ENCODE measurements around the gene TESK1.

TESK1 gene

GRCh38 chr9:35649431-35650340 lies 44.6 kb downstream of the TESK1 start:
- DNase-seq = peak; percentile 70

- DNase-seq = peak; percentile 65
Measured at GRCh38 chr9:35650341-35651158, 45.5 kb downstream of the TESK1 start, which contains the start of gene SIT1. SIT1 (minus strand) TSS chr9:35650931; CDS start chr9:35650853, 78 bp downstream.

- DNase-seq = no peak
Measured at GRCh38 chr9:35651956-35652828, 47.1 kb downstream of the TESK1 start.

GRCh38 chr9:35652829-35653209 lies 47.8 kb downstream of the TESK1 start:
- DNase-seq = no peak

- no peak for DNase-seq
Measured at GRCh38 chr9:35653611-35654010, 48.5 kb downstream of the TESK1 start.

DNA sequence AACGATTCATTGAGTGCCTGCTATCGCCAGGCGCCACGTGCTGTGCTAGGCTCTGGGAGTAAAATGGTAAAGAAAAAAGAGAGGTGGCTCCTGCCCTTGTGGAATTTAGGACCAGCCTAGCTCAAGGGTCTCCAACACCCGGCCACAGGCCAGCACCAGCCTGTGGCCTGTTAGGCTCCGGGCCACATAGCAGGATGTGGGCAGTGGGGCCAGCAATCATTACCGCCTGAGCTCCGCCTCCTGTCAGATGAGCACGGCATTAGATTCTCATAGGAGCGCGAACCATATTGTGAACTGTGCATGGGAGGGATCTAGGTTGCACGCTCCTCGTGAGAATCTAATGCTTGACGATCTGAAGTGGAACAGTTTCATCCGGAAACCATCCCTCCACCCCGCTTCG lies 51.3 kb downstream of the TESK1 start:
- no peak for DNase-seq

GRCh38 chr9:35656831-35657545 lies 51.9 kb downstream of the TESK1 start:
- DNase-seq = peak; percentile 13

- DNase-seq = peak; percentile 86
Measured at GRCh38 chr9:35657546-35658136, 52.6 kb downstream of the TESK1 start, which contains the start of gene RMRP. RMRP (minus strand) TSS chr9:35658019.

GRCh38 chr9:35658137-35658967 lies 53.3 kb downstream of the TESK1 start, which contains the start of gene CCDC107:
CCDC107 (plus strand) TSS chr9:35658292; CDS start chr9:35658380, 88 bp downstream.
- peak; percentile 85 for DNase-seq

DNA sequence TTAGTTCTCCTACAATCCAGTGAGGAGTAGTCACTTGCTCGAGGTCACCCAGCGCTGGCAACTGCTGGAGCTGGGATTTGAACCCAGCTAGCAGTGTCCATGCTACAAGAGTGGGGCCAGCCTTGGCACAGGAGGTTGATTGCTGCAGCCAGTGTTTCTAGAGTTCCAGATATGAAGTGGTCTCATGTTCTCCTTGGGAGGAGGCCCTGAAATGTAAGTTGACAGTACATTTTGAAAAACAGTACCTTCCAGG lies 53.8 kb downstream of the TESK1 start:
- peak; percentile 20 for DNase-seq

DNA sequence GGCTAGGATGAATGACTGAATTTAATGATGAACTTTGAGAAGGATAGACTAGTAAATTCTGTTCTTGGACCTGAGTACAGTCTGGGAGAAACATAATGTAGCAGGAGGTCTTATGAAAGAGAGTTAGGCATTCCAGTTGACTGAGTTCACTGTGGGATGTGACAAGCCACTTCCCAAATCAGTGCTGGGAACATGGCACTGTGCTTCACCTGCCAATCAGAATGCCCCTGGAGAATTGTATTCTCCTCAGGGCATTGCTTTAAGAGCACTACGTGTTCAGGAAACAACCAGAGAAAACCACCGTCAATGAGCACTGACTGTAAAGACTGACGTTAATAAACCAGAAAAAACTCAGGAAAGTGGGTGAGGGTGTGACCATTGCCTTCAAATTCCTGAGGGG lies 54.3 kb downstream of the TESK1 start:
- no peak for DNase-seq
